Epithelial cell of prostate (primary cell): ENCODE data around the gene SMU1.
A peak's percentile ranks its signal among the peaks of the same experiment; 100 is the strongest.
"Not testable (repeated sequence)": the region's sequence is repeated elsewhere in the genome, so short reads cannot be mapped to it uniquely, and the experiment has no call there.

Experiments used
- DNase-seq: peaks from one replicate; pipeline ENCODE4 v3.0.0-alpha.2; 2011; ENCODE audit warnings: low read depth, low spot score
- H3K27ac ChIP-seq: fragments of 450-650 bp; 2 replicates; pipeline ENCODE4 v1.5.1; 2017; ENCODE audit warnings: mild to moderate bottlenecking

The SMU1 gene

GRCh38 chr9:33106372-33106771 lies 29.9 kb upstream of the SMU1 start:
- DNase-seq = no peak
- H3K27ac ChIP-seq = peak overlapping the region; percentile 71

- peak overlapping the region; percentile 71 for H3K27ac ChIP-seq
- no peak for DNase-seq
Observed at GRCh38 chr9:33105959-33106358, 29.5 kb upstream of the SMU1 start.

GRCh38 chr9:33105504-33105903 lies 29.0 kb upstream of the SMU1 start:
- no peak overlapping the region for H3K27ac ChIP-seq
- DNase-seq = no peak

GRCh38 chr9:33104401-33104800 lies 27.9 kb upstream of the SMU1 start:
- H3K27ac ChIP-seq = no peak overlapping the region
- DNase-seq = no peak

- H3K27ac ChIP-seq = no peak overlapping the region
- DNase-seq = no peak
Observed at GRCh38 chr9:33103501-33104281, 27.2 kb upstream of the SMU1 start.

- no peak for DNase-seq
- H3K27ac ChIP-seq = no peak overlapping the region
Observed at GRCh38 chr9:33102551-33103210, 26.2 kb upstream of the SMU1 start.

GRCh38 chr9:33101104-33101951 lies 24.9 kb upstream of the SMU1 start:
- H3K27ac ChIP-seq = peak overlapping the region; percentile 84
- no peak for DNase-seq

- H3K27ac ChIP-seq = no peak overlapping the region
- no peak for DNase-seq
Observed at GRCh38 chr9:33099754-33100153, 23.3 kb upstream of the SMU1 start.

- no peak overlapping the region for H3K27ac ChIP-seq
- no peak for DNase-seq
Observed at GRCh38 chr9:33097192-33097591, 20.7 kb upstream of the SMU1 start.

- no peak overlapping the region for H3K27ac ChIP-seq
- no peak for DNase-seq
Observed at GRCh38 chr9:33092634-33093033, 16.2 kb upstream of the SMU1 start.

GRCh38 chr9:33085672-33086071 lies 9.2 kb upstream of the SMU1 start:
- DNase-seq, H3K27ac ChIP-seq: not testable (repeated sequence)

- DNase-seq = no peak
- no peak overlapping the region for H3K27ac ChIP-seq
Observed at GRCh38 chr9:33082538-33083326, 6.3 kb upstream of the SMU1 start.

- no peak for DNase-seq
- no peak overlapping the region for H3K27ac ChIP-seq
Observed at GRCh38 chr9:33082128-33082527, 5.7 kb upstream of the SMU1 start.

- peak; percentile 36 for DNase-seq
- peak overlapping the region; percentile 85 for H3K27ac ChIP-seq
Observed at GRCh38 chr9:33081128-33081851, 4.8 kb upstream of the SMU1 start.

GRCh38 chr9:33080534-33080933 lies 4.1 kb upstream of the SMU1 start:
- H3K27ac ChIP-seq = peak overlapping the region; percentile 85
- peak; percentile 87 for DNase-seq

GRCh38 chr9:33068991-33069390 lies 7.5 kb downstream of the SMU1 start:
- no peak overlapping the region for H3K27ac ChIP-seq
- DNase-seq = no peak

GRCh38 chr9:33065157-33066076 lies 11.1 kb downstream of the SMU1 start:
- DNase-seq = no peak
- no peak overlapping the region for H3K27ac ChIP-seq

GRCh38 chr9:33051144-33051543 lies 25.3 kb downstream of the SMU1 start:
- DNase-seq = no peak
- H3K27ac ChIP-seq = no peak overlapping the region
